A549 (cell line): ENCODE data around the gene TRPM4.

Source experiments
- CEBPB ChIP-seq, 2 experiments: fragments of >200 bp in 1 of 2; sonication (Bioruptor Twin) in 1 of 2; formaldehyde crosslinking in 1 of 2; IDR thresholded peaks; 2 replicates each; pipeline ENCODE4 v1.6.1; 2012 to 2016
- CHD2 ChIP-seq: fragments of 150-350 bp; IDR thresholded peaks from 2 replicates; pipeline ENCODE4 v1.6.1; 2014; ENCODE audit warnings: low read length; ENCODE audit not compliant: partially characterized antibody
- HDAC2 ChIP-seq: fragments of 200-600 bp; sonication (generic); IDR thresholded peaks from 2 replicates; pipeline ENCODE4 v1.6.1; 2016
- MAX ChIP-seq: IDR thresholded peaks from 2 replicates; pipeline ENCODE4 v1.6.1; 2012
- MYC ChIP-seq: IDR thresholded peaks from 2 replicates; pipeline ENCODE4 v1.6.1; 2012; ENCODE audit warnings: mild to moderate bottlenecking, inconsistent platforms, low read length, improper control_type of control experiment, borderline replicate concordance
- POLR2A ChIP-seq: IDR thresholded peaks from 2 replicates; pipeline ENCODE4 v1.6.1; 2012; ENCODE audit warnings: mild to moderate bottlenecking, low read length
- TP53 ChIP-seq: fragments of 250-450 bp; sonication (Bioruptor Pico); IDR thresholded peaks from 2 replicates; pipeline ENCODE4 v1.5.0; 2021; ENCODE audit warnings: mild to moderate bottlenecking, moderate library complexity
- TF ChIP-seq, protein P1 (sequence below): fragments of >200 bp; sonication (Bioruptor Twin); formaldehyde crosslinking; IDR thresholded peaks from 3 replicates; pipeline ENCODE4 v1.5.1; 2016

- no peak for TF ChIP-seq MAX
- TF ChIP-seq CEBPB (IDR thresholded peaks at IDR 0.05), result no peak
- TF ChIP-seq MYC, result no peak
- TF ChIP-seq CHD2, result no peak
- TF ChIP-seq, protein P1, sequence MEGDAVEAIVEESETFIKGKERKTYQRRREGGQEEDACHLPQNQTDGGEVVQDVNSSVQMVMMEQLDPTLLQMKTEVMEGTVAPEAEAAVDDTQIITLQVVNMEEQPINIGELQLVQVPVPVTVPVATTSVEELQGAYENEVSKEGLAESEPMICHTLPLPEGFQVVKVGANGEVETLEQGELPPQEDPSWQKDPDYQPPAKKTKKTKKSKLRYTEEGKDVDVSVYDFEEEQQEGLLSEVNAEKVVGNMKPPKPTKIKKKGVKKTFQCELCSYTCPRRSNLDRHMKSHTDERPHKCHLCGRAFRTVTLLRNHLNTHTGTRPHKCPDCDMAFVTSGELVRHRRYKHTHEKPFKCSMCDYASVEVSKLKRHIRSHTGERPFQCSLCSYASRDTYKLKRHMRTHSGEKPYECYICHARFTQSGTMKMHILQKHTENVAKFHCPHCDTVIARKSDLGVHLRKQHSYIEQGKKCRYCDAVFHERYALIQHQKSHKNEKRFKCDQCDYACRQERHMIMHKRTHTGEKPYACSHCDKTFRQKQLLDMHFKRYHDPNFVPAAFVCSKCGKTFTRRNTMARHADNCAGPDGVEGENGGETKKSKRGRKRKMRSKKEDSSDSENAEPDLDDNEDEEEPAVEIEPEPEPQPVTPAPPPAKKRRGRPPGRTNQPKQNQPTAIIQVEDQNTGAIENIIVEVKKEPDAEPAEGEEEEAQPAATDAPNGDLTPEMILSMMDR, result no peak
- no peak for TF ChIP-seq HDAC2
- TF ChIP-seq TP53 (CRISPR knock-in tag), result no peak
- TF ChIP-seq POLR2A, result no peak
Observed at GRCh38 chr19:49222528-49222927, 64.9 kb downstream of the TRPM4 start.
